Bronchial epithelial cell (primary cell): Measurements from ENCODE around the gene FAAH2. TPM values are rescaled to one million over a fixed set of nuclear protein-coding genes. Genes with fewer than 3 reads are reported as not detected.
A peak's percentile ranks its signal among the peaks of the same experiment; 100 is the strongest.

Experiments used
- DNase-seq: peaks from one replicate; pipeline ENCODE4 v3.0.0-alpha.2; 2010; ENCODE audit warnings: low read depth
- FAIRE-seq: peaks from 2 replicates; lab custom pipeline; 2011; peaks lifted over from hg19 to GRCh38; lab: Jason Lieb, UNC
- H3K27me3 ChIP-seq: 2 replicates; pipeline ENCODE4 v1.5.1; 2011; ENCODE audit warnings: low read length; ENCODE audit not compliant: control insufficient read depth, insufficient read depth
- H3K36me3 ChIP-seq: 2 replicates; pipeline ENCODE4 v1.5.1; 2011; ENCODE audit warnings: low read length; ENCODE audit not compliant: control insufficient read depth, insufficient read depth
- H3K4me3 ChIP-seq: 2 replicates; pipeline ENCODE4 v1.5.1; 2011; ENCODE audit warnings: mild to moderate bottlenecking, low read depth, low read length, control low read depth
- total RNA-seq: library from RNA; depleted of rRNA; stranded (reverse); fragments of >200 nt; gene quantifications from 2 replicates; pipeline ENCODE4 v1.2.1, GENCODE V29; 2014
- TF ChIP-seq, protein P1 (sequence below): IDR thresholded peaks from 2 replicates; pipeline ENCODE4 v1.5.1; 2011; ENCODE audit warnings: mild to moderate bottlenecking, moderate library complexity, low read length, control low read depth, inconsistent platforms; ENCODE audit not compliant: insufficient read depth, severe bottlenecking

Gene FAAH2
- total RNA-seq, 1 donor from 2014 or later, result 4.7 TPM

GRCh38 chrX:57266871-57267270 is 19.6 kb upstream of the FAAH2 start:
- FAIRE-seq (no peak), DNase-seq (no peak)
- no peaks in the 10 kb centered on the region for H3K36me3 ChIP-seq
- TF ChIP-seq, protein P1, sequence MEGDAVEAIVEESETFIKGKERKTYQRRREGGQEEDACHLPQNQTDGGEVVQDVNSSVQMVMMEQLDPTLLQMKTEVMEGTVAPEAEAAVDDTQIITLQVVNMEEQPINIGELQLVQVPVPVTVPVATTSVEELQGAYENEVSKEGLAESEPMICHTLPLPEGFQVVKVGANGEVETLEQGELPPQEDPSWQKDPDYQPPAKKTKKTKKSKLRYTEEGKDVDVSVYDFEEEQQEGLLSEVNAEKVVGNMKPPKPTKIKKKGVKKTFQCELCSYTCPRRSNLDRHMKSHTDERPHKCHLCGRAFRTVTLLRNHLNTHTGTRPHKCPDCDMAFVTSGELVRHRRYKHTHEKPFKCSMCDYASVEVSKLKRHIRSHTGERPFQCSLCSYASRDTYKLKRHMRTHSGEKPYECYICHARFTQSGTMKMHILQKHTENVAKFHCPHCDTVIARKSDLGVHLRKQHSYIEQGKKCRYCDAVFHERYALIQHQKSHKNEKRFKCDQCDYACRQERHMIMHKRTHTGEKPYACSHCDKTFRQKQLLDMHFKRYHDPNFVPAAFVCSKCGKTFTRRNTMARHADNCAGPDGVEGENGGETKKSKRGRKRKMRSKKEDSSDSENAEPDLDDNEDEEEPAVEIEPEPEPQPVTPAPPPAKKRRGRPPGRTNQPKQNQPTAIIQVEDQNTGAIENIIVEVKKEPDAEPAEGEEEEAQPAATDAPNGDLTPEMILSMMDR, result no peak
- H3K27me3 ChIP-seq, result no peaks in the 10 kb centered on the region
- no peak overlapping the region for H3K4me3 ChIP-seq

- FAIRE-seq, result no peak
- no peak for DNase-seq
- TF ChIP-seq, protein P1, result no peak
- Histone ChIP-seq H3K27me3 (no peaks in the 10 kb centered on the region), H3K36me3 (no peaks in the 10 kb centered on the region), H3K4me3 (no peak overlapping the region)
Observed at GRCh38 chrX:57267308-57267707, 19.2 kb upstream of the FAAH2 start.

DNA sequence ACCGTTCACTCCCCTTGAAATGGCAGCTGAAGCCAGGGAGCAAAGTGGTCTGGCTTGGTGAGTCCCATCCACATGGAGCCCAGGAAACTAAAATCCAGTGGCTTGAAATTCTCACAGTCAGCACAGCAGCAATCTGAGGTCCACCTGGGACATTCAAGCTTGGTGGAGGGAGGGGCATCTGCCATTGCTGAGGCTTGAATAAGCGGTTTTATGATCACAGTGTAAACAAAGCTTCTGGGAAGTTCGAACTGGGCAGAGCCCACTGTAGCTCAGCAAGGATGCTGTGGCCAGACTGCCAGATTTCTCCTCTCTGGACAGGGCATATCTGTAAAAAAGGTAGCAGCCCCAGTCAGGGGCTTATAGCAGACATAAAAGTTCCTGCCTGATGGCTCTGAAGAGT is 15.5 kb upstream of the FAAH2 start:
- Histone ChIP-seq H3K4me3 (no peak overlapping the region), H3K27me3 (no peaks in the 10 kb centered on the region), H3K36me3 (no peaks in the 10 kb centered on the region)
- TF ChIP-seq, protein P1, result no peak
- DNase-seq (no peak), FAIRE-seq (peak; percentile 52)

GRCh38 chrX:57282568-57282967 is 3.9 kb upstream of the FAAH2 start:
- Histone ChIP-seq H3K27me3 (no peaks in the 10 kb centered on the region), H3K4me3 (no peak overlapping the region), H3K36me3 (no peaks in the 10 kb centered on the region)
- FAIRE-seq, result no peak
- peak; percentile 10 for DNase-seq
- TF ChIP-seq, protein P1, result peak; percentile 20

DNA sequence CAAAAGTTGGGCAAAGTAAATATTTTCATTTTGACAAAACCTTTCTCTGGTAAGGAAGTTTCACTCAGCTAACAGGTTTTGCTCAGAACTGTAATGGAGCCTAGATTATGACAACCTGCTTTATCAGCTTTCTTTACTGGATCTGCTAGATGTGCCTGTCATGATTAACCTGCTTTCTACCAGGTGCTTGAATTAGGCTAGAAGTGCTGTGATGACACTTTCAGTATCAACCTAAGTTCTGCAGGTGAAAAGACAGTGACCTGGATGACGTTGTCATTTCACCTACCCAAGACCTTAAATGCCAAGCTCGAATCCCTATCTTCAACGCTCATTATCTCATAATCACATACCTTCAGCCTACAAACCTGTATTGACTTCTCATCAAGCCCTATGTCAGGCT is 1.5 kb upstream of the FAAH2 start:
- no peaks in the 10 kb centered on the region for H3K27me3 ChIP-seq
- H3K36me3 ChIP-seq, result no peaks in the 10 kb centered on the region
- FAIRE-seq, result peak; percentile 23
- no peak for DNase-seq
- TF ChIP-seq, protein P1, result no peak
- no peak overlapping the region for H3K4me3 ChIP-seq

- TF ChIP-seq, protein P1, result no peak
- Histone ChIP-seq H3K36me3 (no peaks in the 10 kb centered on the region), H3K27me3 (no peaks in the 10 kb centered on the region), H3K4me3 (no peak overlapping the region)
- FAIRE-seq, result no peak
- DNase-seq, result peak; percentile 71
Observed at GRCh38 chrX:57289089-57289488, 2.6 kb downstream of the FAAH2 start.
